Kidney (tissue), 14 donors: ENCODE results near the gene TPM4. TPM values are rescaled to one million over a fixed set of nuclear protein-coding genes. Genes with fewer than 3 reads are reported as not detected.

ENCODE experiments used
- DNase-seq, 5 donors: peaks; one replicate each; pipeline ENCODE4 v3.0.0-alpha.2; 2013 to 2020
- FAIRE-seq: peaks from 2 replicates; lab custom pipeline; 2012; peaks lifted over from hg19 to GRCh38; lab: Jason Lieb, UNC
- H3K27ac ChIP-seq, 2 donors: one replicate each; pipeline ENCODE4 v1.7.0; 2013; ENCODE audit warnings: low read depth in 2 of 2, low read length in 2 of 2, inconsistent platforms in 1 of 2
- H3K27me3 ChIP-seq: one replicate; pipeline ENCODE4 v1.7.1; 2013; ENCODE audit warnings: low read length, inconsistent platforms; ENCODE audit not compliant: control insufficient read depth, insufficient read depth
- H3K36me3 ChIP-seq, 3 donors: one replicate each; pipeline versions ENCODE4 v1.7.0 to v1.7.1; 2013; ENCODE audit warnings: low read length in 3 of 3, control low read depth in 1 of 3, inconsistent platforms in 1 of 3; ENCODE audit not compliant: insufficient read depth in 3 of 3, control insufficient read depth in 2 of 3
- H3K4me1 ChIP-seq, 3 donors: one replicate each; pipeline versions ENCODE4 v1.7.0 to v1.7.1; 2013; ENCODE audit warnings: low read length in 3 of 3, inconsistent platforms in 1 of 3, low read depth in 1 of 3; ENCODE audit not compliant: control insufficient read depth in 2 of 3, insufficient read depth in 2 of 3
- H3K4me3 ChIP-seq, 3 donors: one replicate each; pipeline versions ENCODE4 v1.7.0 to v1.8.1; 2013; ENCODE audit warnings: low read length in 3 of 3, control low read depth in 1 of 3, inconsistent platforms in 1 of 3
- H3K9ac ChIP-seq, 3 donors: one replicate each; pipeline versions ENCODE4 v1.7.0 to v1.7.1; 2013; ENCODE audit warnings: low read length in 3 of 3, control low read depth in 1 of 3, inconsistent platforms in 1 of 3
- H3K9me3 ChIP-seq, 3 donors: one replicate each; pipeline versions ENCODE4 v1.7.0 to v1.7.1; 2013; ENCODE audit warnings: low read length in 3 of 3, control low read depth in 1 of 3, inconsistent platforms in 1 of 3; ENCODE audit not compliant: control insufficient read depth in 2 of 3, insufficient read depth in 1 of 3
- intact Hi-C: fragments of 100-400 bp; cut with DNase I; formaldehyde crosslinking; loops from one replicate; pipeline ENCODE4 v1.11.1; 2022
- polyA plus RNA-seq: library from polyadenylated mRNA; stranded (reverse); fragments of 350-450 nt; fragmentation: Illumina TruSeq; extraction: RNeasy Lipid Tissue Mini Kit (QIAGEN cat#74804); gene quantifications from one replicate; pipeline ENCODE4 v1.2.3, GENCODE V29; 2014; ENCODE audit warnings: low read depth, low replicate concordance; ENCODE audit not compliant: insufficient read depth
- total RNA-seq: library from RNA; stranded (reverse); fragmentation: NEBNext Ultra II Directional; extraction: Animal tissue kit (Norgen Biotek cat#: 25700); gene quantifications from one replicate; pipeline ENCODE4 v1.2.1, GENCODE V29; 2021
- TF ChIP-seq, protein P1 (sequence below): IDR thresholded peaks from 3 replicates; pipeline ENCODE4 v1.5.1; 2012; ENCODE audit warnings: mild to moderate bottlenecking, moderate library complexity, borderline replicate concordance; ENCODE audit not compliant: insufficient read depth; ENCODE audit errors: extremely low read depth
- donor health status: control.
- donor health status: control.
- donor health status: control.
- donor health status: control.
- donor health status: control.
- donor health status: DM: yes; HTN: yes; CAD: no.
- donor health status: Normal renal cell carcinoma (clear cell type).

Gene TPM4
- total and polyA plus RNA-seq, 2 donors from 2014 or later = 132 to 273 TPM

DNA sequence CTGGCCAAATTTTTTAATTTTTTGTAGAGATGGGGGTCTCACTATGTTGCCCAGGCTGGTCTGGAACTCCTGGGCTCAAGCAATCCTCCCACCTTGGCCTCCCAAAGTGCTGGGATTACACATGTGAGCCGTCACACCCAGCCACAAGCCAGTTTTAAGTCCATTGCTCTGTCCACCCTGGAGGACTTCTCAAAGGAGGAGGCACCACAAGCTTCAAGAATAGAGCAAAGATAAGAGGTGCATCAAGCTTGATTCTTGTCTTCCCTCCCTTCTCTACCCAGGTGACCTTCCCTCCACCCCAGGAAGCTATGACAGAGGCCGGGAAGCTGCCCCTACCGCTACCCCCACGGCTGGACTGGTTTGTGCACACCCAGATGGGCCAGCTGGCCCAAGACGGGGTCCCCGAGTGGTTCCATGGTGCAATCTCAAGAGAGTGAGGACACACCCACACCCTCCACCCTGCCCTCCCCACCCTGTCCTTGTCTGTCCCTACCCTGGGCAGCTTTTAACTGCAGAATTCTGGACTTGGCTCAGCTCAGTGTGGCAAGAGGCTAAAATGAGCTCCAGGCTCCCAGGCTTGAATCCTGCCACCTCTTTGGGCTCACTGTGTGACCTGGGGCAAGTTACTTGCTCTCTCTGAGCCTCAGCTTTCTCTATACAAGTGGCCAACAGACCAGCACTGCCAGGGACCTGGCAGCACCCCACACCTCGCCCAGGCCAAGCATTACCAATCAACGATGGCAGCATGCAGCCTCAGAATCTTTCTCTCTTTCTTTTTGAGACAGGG is 72.3 kb downstream of the TPM4 start:
- no peak overlapping the region for H3K4me3 ChIP-seq
- no peak overlapping the region for H3K27ac ChIP-seq
- no peaks in the 10 kb centered on the region for H3K9me3 ChIP-seq
- H3K9ac ChIP-seq = no peak overlapping the region
- FAIRE-seq (no peak), DNase-seq (no peak)
- H3K36me3 ChIP-seq = no peaks in the 10 kb centered on the region
- no peaks in the 10 kb centered on the region for H3K27me3 ChIP-seq
- intact Hi-C loops = no loop called here
- H3K4me1 ChIP-seq = no peaks in the 10 kb centered on the region
- TF ChIP-seq, protein P1, sequence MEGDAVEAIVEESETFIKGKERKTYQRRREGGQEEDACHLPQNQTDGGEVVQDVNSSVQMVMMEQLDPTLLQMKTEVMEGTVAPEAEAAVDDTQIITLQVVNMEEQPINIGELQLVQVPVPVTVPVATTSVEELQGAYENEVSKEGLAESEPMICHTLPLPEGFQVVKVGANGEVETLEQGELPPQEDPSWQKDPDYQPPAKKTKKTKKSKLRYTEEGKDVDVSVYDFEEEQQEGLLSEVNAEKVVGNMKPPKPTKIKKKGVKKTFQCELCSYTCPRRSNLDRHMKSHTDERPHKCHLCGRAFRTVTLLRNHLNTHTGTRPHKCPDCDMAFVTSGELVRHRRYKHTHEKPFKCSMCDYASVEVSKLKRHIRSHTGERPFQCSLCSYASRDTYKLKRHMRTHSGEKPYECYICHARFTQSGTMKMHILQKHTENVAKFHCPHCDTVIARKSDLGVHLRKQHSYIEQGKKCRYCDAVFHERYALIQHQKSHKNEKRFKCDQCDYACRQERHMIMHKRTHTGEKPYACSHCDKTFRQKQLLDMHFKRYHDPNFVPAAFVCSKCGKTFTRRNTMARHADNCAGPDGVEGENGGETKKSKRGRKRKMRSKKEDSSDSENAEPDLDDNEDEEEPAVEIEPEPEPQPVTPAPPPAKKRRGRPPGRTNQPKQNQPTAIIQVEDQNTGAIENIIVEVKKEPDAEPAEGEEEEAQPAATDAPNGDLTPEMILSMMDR = no peak

Other genes with a start within 250 kb of the TPM4 start
- gene CYP4F2, start 178.4 kb upstream of the TPM4 start, total RNA-seq = 0.31 TPM
- 16.8 TPM for gene CYP4F2, start 178.4 kb upstream of the TPM4 start, polyA plus RNA-seq
- gene CYP4F11, start 142.0 kb upstream of the TPM4 start, total RNA-seq = 2.1 TPM
- 7.2 TPM for gene CYP4F11, start 142.0 kb upstream of the TPM4 start, polyA plus RNA-seq
- not detected for gene OR10H4, start 127.5 kb upstream of the TPM4 start, total RNA-seq
- gene OR10H4, start 127.5 kb upstream of the TPM4 start, polyA plus RNA-seq = not detected
- gene RAB8A, start 35.4 kb downstream of the TPM4 start, total RNA-seq = 75.6 TPM
- 38.5 TPM for gene RAB8A, start 35.4 kb downstream of the TPM4 start, polyA plus RNA-seq
- gene HSH2D, start 67.2 kb downstream of the TPM4 start, total RNA-seq = 7.7 TPM
- 0.41 TPM for gene HSH2D, start 67.2 kb downstream of the TPM4 start, polyA plus RNA-seq
- not detected for gene CIB3, start 97.0 kb downstream of the TPM4 start, total RNA-seq
- not detected for gene CIB3, start 97.0 kb downstream of the TPM4 start, polyA plus RNA-seq
- 53.5 TPM for gene FAM32A, start 108.9 kb downstream of the TPM4 start, total RNA-seq
- gene FAM32A, start 108.9 kb downstream of the TPM4 start, polyA plus RNA-seq = 105 TPM
- 67.8 TPM for gene AP1M1, start 121.4 kb downstream of the TPM4 start, total RNA-seq
- 56.0 TPM for gene AP1M1, start 121.4 kb downstream of the TPM4 start, polyA plus RNA-seq
- gene KLF2, start 248.3 kb downstream of the TPM4 start, total RNA-seq = 131 TPM
- 114 TPM for gene KLF2, start 248.3 kb downstream of the TPM4 start, polyA plus RNA-seq